Fibroblast of skin of scalp (primary cell): ENCODE data around the gene PRR5.

Source experiments
- DNase-seq: peaks from one replicate; pipeline ENCODE4 v3.0.0-alpha.2; 2013

The PRR5 gene

GRCh38 chr22:44693756-44694155 lies 8.2 kb upstream of the PRR5 start:
- DNase-seq: no peak

GRCh38 chr22:44697423-44698141 lies 4.4 kb upstream of the PRR5 start:
- peak; percentile 75 for DNase-seq

GRCh38 chr22:44698531-44699421 lies 3.2 kb upstream of the PRR5 start:
- DNase-seq: peak; percentile 97

GRCh38 chr22:44700456-44700855 lies 1.5 kb upstream of the PRR5 start:
- no peak for DNase-seq

GRCh38 chr22:44701187-44701790 lies 715 bp upstream of the PRR5 start:
- DNase-seq: no peak

- DNase-seq: peak; percentile 51
These were observed 635 bp downstream of the PRR5 start for GRCh38 chr22:44702479-44703198.

- no peak for DNase-seq
These were observed 1.4 kb downstream of the PRR5 start for GRCh38 chr22:44703255-44703870.

- DNase-seq: no peak
These were observed 2.4 kb downstream of the PRR5 start for GRCh38 chr22:44704159-44705021.

- DNase-seq: no peak
These were observed 3.0 kb downstream of the PRR5 start for GRCh38 chr22:44705022-44705297.

GRCh38 chr22:44706488-44706887 lies 4.5 kb downstream of the PRR5 start:
- no peak for DNase-seq

- DNase-seq: no peak
These were observed 5.2 kb downstream of the PRR5 start for GRCh38 chr22:44707178-44707577.

GRCh38 chr22:44707752-44708151 lies 5.7 kb downstream of the PRR5 start:
- no peak for DNase-seq

GRCh38 chr22:44709881-44710392 lies 7.9 kb downstream of the PRR5 start:
- DNase-seq: no peak

GRCh38 chr22:44710474-44711240 lies 8.7 kb downstream of the PRR5 start:
- DNase-seq: no peak

- DNase-seq: no peak
These were observed 9.2 kb downstream of the PRR5 start for GRCh38 chr22:44711241-44711560.

GRCh38 chr22:44711690-44712555 lies 9.9 kb downstream of the PRR5 start:
- DNase-seq: no peak

GRCh38 chr22:44712962-44713361 lies 11.0 kb downstream of the PRR5 start:
- no peak for DNase-seq

- no peak for DNase-seq
These were observed 12.8 kb downstream of the PRR5 start for GRCh38 chr22:44714703-44715350.

- DNase-seq: no peak
These were observed 16.4 kb downstream of the PRR5 start for GRCh38 chr22:44718418-44718817.
